HT1080 (cell line): ENCODE results near the gene SSR2. TPM values are rescaled to one million over a fixed set of nuclear protein-coding genes. Genes with fewer than 3 reads are reported as not detected.
"Not testable (repeated sequence)": the region's sequence is repeated elsewhere in the genome, so short reads cannot be mapped to it uniquely, and the experiment has no call there.

ENCODE experiments used
- DNase-seq: peaks from one replicate; pipeline ENCODE4 v3.0.0-alpha.2; 2015; ENCODE audit warnings: low read depth
- total RNA-seq: library from RNA; depleted of rRNA; stranded (reverse); fragments of >200 nt; shearing (Covaris generic); gene quantifications from 2 replicates; pipeline ENCODE4 v1.2.3, GENCODE V29; 2014

SSR2 gene
- total RNA-seq, 1 experiment from 2014 or later, result 611 TPM

DNA sequence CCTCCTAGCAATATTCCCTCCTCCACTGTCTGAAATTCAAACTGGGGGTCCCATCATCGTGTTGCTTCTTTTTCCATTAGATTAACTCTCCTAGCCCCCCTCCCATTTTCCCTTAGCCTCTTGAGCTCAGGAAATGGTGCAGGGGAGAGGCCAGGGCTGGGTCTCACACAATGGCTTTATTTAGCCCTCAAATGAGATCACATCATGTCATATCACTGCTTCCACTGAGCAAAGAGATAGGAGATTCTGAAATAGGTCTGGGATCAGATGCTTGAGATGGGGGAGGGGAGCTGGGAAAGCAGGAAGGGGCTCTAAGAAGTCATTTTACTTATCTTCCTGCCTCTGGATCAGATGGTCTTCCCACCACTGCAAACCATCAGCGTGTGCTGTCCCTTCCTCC, 24.6 kb downstream of the SSR2 start:
- DNase-seq, result no peak

DNA sequence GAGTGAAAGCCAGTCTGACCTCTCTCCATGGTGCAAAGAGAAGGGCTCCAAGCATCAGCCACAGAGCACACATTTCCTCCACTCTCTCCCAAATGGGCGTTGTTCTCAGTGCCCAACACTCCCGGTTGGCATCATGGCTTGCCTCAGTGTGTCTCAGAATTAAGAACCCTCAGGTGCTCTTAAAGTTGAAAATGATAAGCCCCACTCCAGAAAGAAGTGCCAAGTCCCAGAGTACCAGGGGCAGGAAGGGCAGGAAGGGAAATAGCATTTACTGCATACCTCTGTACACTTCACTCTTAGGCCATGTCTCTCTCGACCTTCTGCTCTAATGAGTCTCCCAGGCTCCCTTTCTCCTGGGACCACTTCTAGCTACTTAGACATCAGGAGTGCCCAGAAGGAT, 27.2 kb downstream of the SSR2 start:
- DNase-seq, result no peak

GRCh38 chr1:155990005-155990739, 30.6 kb downstream of the SSR2 start:
- no peak for DNase-seq

DNA sequence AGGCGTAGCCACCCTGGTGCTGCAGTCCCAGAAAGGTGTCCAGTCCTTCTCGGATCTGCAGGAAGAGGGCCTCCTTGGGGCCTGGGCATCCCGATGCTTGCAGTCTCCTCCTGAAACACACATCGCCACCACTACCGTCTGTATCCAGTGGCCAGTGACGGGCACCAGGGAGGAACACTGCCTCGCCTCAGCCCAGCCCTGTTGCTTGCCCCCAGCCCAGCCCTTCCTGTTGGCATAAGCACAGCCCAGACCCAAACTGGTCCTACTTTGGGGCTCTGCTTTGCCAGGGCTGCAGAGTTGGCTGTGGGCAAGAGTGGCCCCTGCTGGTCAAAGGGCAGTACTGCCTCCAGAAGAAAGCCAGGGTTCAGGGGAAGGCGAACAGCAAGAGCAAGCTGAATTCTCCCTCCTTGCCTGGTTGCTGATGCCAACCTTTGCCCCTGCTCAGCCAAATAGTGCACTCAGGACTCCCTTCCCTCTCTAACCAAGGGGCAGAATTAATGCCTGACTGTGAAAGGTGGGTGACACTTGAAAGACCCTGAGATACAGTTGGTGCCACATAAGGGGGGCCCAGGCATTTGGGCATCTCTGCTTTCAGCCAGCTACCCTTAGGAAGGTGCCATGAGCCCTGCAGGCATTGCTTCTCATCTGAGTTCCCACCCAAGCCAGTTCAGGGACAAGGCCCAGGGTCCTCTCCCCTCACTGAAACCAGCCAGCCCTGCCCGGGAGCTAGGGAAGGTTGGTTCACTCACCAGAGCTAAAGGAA, 31.3 kb downstream of the SSR2 start:
- peak; percentile 75 for DNase-seq

GRCh38 chr1:155984903-155985645, 35.7 kb downstream of the SSR2 start:
- DNase-seq, result not testable (repeated sequence)

DNA sequence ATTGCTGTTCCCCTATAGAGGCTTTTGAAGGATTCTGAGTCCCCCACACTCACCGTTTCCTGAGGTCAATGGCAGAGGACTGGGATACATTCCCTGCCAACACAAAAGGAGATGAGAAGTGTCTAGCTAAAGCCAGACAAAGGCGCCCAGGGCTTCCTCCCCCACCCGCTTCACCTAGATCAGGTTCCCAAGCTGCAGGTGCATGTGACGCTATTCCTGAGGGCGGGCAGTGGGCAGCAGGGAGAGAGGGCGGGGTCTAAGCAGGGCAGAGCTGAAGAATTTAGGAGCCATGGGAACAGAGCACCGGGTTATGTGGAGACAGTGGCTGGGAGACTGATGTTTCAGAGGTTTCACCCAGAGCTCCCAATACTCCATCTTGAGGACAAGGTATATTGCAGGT, 36.4 kb downstream of the SSR2 start:
- no peak for DNase-seq

DNA sequence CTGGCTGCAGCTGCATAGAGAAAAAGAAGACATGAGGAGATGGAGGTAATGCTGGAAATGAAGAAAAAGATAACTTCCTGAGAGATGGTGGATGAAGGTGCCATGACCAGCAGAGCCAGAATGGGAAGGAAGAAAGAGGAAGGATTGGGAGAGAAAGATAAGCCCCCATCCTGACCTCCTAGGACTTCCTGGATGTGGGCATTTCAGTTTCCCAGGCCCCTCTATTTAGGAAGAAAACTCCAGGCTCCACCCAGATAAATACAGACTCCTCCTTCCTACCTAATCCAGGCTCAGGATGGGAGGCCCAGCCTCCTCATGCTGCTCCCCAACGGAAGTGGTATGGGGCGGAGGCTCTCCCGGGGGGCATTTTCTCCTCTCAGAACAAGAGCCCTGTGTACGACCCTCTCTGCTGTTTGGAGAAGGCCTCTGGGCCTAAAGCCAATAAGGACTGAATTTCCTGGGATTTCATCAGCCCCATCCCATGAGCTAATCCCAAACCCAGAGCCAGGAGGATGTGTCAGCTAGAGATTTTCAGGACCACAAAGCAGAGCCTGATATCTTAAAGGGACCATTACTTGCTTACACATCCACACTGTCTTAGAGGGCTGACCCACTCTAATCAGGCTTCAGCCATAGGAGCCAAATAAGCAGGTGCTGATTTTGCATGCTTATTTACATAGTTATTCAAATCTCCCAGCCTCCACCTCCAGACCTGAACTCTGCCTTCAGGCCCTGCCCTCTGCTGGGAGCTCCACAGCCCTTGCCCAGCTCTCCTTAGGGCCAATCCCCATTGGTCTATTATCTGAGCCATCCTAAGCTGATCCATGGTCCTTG, 37.3 kb downstream of the SSR2 start:
- DNase-seq, result peak; percentile 100

- DNase-seq, result no peak
Measured at GRCh38 chr1:155982106-155982505, 38.6 kb downstream of the SSR2 start.

DNA sequence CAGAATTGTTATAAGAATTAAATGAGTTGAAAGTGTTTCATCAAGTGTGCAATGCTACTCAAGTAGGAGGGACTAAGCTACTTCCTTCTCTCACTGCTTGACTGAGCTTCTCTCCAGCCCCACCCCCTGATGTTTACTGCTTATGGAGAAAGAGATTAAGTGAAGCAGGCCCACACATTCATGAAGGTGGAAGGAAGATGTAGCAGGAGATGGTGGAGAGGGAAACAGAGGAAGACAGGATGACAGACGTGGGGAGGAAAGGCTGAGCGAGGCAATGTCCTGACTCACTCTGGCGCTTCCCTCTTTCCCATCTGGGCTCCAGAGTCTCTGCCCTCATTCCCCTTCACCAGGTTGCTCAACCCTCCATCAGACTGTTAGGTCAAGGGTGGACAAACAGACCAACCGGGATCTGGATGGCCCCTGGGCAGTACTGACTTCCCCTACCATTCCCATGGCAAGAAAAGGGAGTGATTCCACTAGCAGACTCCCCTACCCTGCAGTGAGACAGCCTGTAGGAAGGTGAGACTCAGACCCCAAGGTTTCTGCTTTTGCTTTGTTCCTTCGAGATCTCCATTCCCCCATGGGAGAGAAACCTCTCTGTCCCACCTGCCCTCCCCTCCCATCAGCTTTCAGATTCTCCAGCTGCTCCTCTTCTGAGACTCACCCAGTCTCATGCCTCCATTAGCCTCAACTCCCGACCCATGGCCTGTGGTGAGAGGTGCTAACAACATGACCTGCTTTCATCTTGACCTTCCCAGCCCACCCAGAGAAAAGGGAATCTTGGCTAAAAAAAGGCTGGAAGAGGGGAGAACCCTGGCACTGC, 39.3 kb downstream of the SSR2 start:
- DNase-seq, result peak; percentile 80

DNA sequence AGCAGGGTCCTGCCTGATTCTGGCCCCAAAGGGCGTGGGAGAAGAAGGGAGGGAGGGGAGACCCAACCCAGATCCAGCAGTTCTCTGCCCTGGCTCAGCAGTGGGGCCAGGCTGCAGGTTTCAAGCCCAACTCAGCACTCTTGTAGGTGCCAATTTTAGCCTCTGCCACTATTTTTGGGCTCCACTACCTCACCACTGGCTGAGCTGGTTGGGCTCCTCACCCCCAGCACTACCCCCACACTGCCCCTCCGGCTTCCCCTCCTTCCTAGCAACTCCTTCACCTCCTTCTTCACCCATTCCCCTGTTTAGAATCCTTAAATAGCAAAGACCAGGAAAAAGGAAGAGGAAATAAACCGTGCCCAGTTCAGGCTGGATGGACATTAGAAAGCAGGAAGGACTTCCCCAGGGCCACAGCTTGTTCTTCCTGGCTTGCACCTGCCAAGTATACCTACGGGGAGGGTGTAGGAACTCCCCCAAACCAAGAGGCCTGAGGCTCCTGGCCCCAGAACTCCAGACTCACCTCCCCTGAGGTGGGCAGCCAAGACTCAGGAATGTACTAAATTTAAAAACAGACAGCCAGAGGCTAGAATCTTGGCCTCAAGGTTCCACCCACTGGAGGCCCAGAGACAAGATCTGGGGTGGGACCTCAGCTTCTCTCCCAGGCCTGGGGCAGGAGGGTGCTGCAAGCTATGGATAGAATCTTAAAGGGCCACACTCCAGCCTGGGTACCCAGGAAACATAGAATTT, 41.0 kb downstream of the SSR2 start:
- DNase-seq, result no peak

DNA sequence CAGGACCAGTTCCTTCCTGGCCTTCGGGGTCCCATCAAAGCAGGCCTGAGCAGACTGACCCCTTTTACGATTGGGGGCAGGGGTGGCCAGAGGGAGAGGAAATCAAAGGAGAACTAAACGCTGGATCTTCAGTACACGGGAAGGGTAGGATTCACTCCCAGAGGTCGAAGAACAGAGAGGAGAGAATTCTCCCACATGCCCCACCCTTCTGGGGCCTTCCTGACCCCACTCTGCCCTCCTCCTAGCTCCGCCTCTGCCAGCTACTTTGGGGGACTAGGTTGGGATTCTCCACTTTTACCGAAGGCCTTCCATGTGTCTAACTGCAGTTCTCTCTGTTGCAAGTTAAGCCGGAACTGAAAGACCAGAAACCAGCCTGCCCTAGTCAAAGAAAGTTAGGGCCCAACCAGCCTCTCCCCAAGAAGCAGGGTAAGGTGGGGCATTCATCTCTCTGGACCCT, 41.8 kb downstream of the SSR2 start:
- DNase-seq, result peak; percentile 55

- DNase-seq, result peak; percentile 79
Measured at GRCh38 chr1:155978325-155978972, 42.3 kb downstream of the SSR2 start, which contains the start of gene ARHGEF2. ARHGEF2 (minus strand) TSS chr1:155978547; CDS start chr1:155978427, 120 bp downstream.

DNA sequence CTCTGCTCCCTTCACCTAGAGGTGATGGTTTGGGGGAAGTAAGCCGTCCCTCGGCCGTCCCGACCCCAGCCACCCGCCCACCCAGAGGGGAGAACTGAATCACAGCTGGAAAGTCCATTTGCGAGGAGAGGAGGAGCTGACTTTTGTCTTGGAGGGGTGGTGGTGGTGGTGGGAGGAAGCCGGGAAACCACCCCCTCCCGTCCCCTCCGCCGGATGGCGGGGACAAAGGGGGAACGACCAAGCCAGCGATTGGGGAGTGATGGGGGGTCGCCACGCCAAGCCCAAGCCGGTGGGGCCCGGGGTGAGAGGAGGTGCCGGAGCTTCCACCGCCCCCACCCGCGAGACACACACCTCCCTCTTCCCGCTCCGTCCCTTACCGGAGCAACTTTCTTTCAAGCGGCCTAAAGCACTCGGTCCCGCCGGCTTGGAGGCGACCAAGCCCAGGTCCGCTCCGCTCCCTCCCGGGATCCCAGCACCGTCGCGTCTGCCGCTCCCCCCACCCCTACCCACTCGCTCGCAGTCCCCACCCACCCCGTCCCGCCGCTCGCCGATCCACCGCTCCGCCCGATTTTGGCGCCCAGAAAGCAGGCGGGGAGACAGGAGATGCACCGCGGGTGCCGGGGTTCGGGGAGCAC, 42.9 kb downstream of the SSR2 start:
- no peak for DNase-seq

- DNase-seq, result no peak
Measured at GRCh38 chr1:155976913-155977689, 43.6 kb downstream of the SSR2 start.

GRCh38 chr1:155976062-155976912, 44.5 kb downstream of the SSR2 start:
- peak; percentile 68 for DNase-seq

DNA sequence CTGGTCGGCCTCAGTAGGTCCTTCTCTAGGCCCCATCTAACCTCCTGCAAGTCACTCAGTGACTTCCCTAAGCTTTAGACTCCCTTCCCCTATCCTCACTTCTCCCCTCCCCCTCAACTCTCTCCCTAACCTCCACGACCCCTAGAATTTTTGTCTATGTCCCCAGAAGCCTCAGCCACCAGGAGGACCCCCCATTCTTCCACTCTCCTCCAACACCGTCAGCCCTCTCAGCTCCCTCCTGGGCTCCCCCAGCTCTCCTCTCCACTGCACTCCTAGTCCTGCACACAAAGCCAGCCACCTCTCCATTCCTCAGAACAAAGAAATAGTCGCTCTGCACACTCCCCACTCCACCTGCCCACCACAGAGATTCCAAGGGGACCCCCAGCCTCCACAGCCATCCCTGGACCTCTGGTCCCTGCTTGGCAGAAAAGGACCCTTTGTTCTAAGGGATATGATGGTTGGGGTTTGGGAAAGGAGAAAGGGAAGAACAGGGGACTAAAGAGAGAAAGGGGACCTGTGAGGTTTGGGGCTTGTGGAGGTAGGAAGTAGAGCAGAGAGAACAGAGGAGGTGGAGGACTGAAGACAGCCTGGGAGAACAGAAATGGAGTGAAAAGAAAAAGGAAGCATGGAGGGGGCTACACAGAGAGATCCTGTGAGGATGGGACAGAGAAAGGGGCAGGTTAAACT, 45.2 kb downstream of the SSR2 start:
- DNase-seq, result no peak
